ENCODE results near the gene CELF2.

Gene CELF2

DNA sequence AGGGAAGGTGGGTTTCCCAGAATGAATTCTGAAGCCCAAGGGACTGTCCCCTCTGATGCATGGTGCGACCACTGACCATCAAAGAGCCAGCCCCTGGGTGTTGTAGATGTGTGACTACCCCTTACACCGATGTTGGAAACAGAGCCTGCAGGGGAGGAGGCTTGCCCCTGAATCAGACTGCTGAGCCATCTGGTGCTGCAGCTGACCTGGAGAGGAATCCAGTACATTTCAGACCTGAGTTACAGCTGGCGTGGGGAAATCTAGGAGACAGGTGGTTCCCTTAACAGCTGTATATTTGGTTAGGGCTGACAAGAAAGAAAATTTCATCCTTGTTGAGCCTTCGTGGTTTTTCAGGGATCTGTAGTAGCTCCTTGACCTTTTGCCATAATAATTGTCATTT, 195.5 kb downstream of the CELF2 start:
- no peak for DNase-seq (ENCODE audit: low read depth, low spot score)
- in situ Hi-C loops (cut with HindIII; ENCODE audit: low sequenced_read_pairs): no loop called here
- no peak for TF ChIP-seq CTCF (IDR thresholded peaks at IDR 0.05; ENCODE audit: low read depth, low read length)
- H3K4me3 ChIP-seq (ENCODE audit: low read depth, low read length): no peak overlapping the region

- in situ Hi-C loops (cut with HindIII; ENCODE audit: low sequenced_read_pairs): no loop called here
- H3K4me3 ChIP-seq (ENCODE audit: low read depth, low read length): no peak overlapping the region
- no peak for DNase-seq (ENCODE audit: low read depth, low spot score)
- no peak for TF ChIP-seq CTCF (IDR thresholded peaks at IDR 0.05; ENCODE audit: low read depth, low read length)
Measured at GRCh38 chr10:11214407-11214806, 196.7 kb downstream of the CELF2 start.

DNA sequence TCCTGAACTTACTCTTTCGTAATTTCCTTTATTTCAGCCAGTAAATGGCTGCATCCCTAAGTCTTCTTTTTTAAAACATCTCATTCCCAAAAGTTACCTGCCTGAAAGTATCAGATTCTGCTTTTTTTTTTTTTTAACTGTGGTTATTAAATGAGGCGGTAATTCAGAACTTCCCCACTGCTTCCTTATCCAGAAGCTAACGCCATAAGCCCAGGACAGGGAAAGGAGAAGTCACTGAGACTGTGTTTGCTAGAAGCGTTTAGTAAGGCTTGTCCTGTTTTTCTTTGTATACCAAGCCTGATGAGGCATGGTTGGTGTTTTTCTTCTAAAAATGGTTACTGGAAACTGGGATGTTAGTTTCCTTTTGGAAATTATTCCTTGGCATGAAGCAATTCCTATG, 197.8 kb downstream of the CELF2 start:
- DNase-seq (ENCODE audit: low read depth, low spot score): no peak
- TF ChIP-seq CTCF (IDR thresholded peaks at IDR 0.05; ENCODE audit: low read depth, low read length): no peak
- no peak overlapping the region for H3K4me3 ChIP-seq (ENCODE audit: low read depth, low read length)
- in situ Hi-C loops (cut with HindIII; ENCODE audit: low sequenced_read_pairs): no loop called here

- DNase-seq (ENCODE audit: low read depth, low spot score): no peak
- no peak for TF ChIP-seq CTCF (IDR thresholded peaks at IDR 0.05; ENCODE audit: low read depth, low read length)
- no peak overlapping the region for H3K4me3 ChIP-seq (ENCODE audit: low read depth, low read length)
- in situ Hi-C loops (cut with HindIII; ENCODE audit: low sequenced_read_pairs): no loop called here
Measured at GRCh38 chr10:11217521-11217920, 199.8 kb downstream of the CELF2 start.

- TF ChIP-seq CTCF (IDR thresholded peaks at IDR 0.05; ENCODE audit: low read depth, low read length): no peak
- no peak overlapping the region for H3K4me3 ChIP-seq (ENCODE audit: low read depth, low read length)
- DNase-seq (ENCODE audit: low read depth, low spot score): no peak
- in situ Hi-C loops (cut with HindIII; ENCODE audit: low sequenced_read_pairs): no loop called here
Measured at GRCh38 chr10:11218395-11218794, 200.7 kb downstream of the CELF2 start.

DNA sequence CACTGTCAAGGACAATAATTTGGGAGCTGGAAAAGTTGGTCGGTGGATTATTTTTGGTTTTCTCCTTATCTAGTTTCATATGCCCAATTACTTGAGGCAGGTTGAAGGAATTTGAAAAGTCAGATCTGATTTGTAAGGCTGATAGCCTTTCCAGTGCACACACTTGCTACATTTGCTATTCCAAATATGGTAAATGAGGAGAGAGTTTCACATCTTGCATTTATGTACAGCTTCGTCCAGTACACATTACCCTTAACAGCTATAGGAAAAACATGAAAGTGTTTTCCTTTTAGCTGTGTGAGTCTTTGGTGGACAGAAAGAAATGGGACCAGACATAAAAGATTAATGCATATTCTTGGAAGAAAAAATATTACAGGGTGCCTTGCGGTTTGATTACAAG, 201.8 kb downstream of the CELF2 start:
- DNase-seq (ENCODE audit: low read depth, low spot score): no peak
- no peak for TF ChIP-seq CTCF (IDR thresholded peaks at IDR 0.05; ENCODE audit: low read depth, low read length)
- in situ Hi-C loops (cut with HindIII; ENCODE audit: low sequenced_read_pairs): no loop called here
- no peak overlapping the region for H3K4me3 ChIP-seq (ENCODE audit: low read depth, low read length)

DNA sequence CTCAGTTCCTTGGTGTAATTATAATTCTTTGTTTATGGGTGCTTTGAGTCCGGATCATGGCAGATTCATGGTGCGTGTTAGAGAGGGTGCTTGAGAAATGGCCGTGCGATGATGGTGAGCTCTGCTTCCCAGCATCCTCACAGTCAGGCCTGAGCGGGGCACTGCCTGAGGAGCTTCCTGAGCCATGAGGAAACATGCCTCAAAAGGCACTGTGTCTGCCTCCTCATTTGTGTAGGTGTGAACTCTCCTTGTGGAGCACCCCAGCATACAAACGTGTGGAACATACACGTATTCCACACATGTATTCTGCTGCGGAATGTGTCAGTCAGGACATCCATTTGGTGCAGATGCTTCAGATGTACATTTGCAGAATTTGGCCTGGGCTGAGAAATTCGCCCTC, 205.4 kb downstream of the CELF2 start:
- no peak overlapping the region for H3K4me3 ChIP-seq (ENCODE audit: low read depth, low read length)
- no peak for DNase-seq (ENCODE audit: low read depth, low spot score)
- in situ Hi-C loops (cut with HindIII; ENCODE audit: low sequenced_read_pairs): no loop called here
- TF ChIP-seq CTCF (IDR thresholded peaks at IDR 0.05; ENCODE audit: low read depth, low read length): no peak

All from astrocyte of the spinal cord (primary cell).